Right lobe of liver (tissue), 6 donors: ENCODE results near the gene DDOST. TPM values are rescaled to one million over a fixed set of nuclear protein-coding genes. Genes with fewer than 3 reads are reported as not detected.

Experiments used
- ATAC-seq, 4 donors: fragments of 200-7000 bp; cut with Tn5 transposase; one replicate each; pipeline ENCODE4 v1.9.1; 2020; ENCODE audit warnings: mild to moderate bottlenecking in 4 of 4, moderate library complexity in 4 of 4
- DNase-seq, 3 donors: peaks; one replicate each; pipeline ENCODE4 v3.0.0-alpha.2; 2020
- H3K27ac ChIP-seq, 3 donors: fragments of 200-600 bp; one replicate each; pipeline ENCODE4 v1.8.0; 2022
- H3K27me3 ChIP-seq, 2 donors: fragments of 200-600 bp; one replicate each; pipeline ENCODE4 v1.8.0; 2022
- H3K36me3 ChIP-seq, 4 donors: fragments of 200-600 bp; sonication (generic) in 1 of 4; one replicate each; pipeline versions ENCODE4 v1.5.1 to v1.8.0; 2017 to 2022; ENCODE audit warnings: control low read depth in 1 of 4
- H3K4me1 ChIP-seq, 4 donors: fragments of 200-600 bp; sonication (generic) in 1 of 4; one replicate each; pipeline versions ENCODE4 v1.5.1 to v1.8.0; 2017 to 2022; ENCODE audit warnings: control low read depth in 1 of 4
- H3K4me3 ChIP-seq, 3 donors: fragments of 200-600 bp; one replicate each; pipeline ENCODE4 v1.8.0; 2022
- H3K9me3 ChIP-seq, 4 donors: fragments of 200-600 bp; sonication (generic) in 1 of 4; one replicate each; pipeline versions ENCODE4 v1.5.1 to v1.8.0; 2017 to 2022; ENCODE audit warnings: control low read depth in 1 of 4
- CTCF ChIP-seq, 4 donors: fragments of 200-600 bp in 3 of 4; fragments of 450-650 bp in 1 of 4; IDR thresholded peaks; one replicate each; pipeline versions ENCODE4 v1.5.1 to v1.8.0; 2016 to 2022; ENCODE audit warnings: antibody characterized with exemption in 4 of 4, mild to moderate bottlenecking in 2 of 4
- POLR2A ChIP-seq: fragments of 450-650 bp; IDR thresholded peaks from one replicate; pipeline ENCODE4 v1.6.1; 2017; ENCODE audit warnings: antibody characterized with exemption, mild to moderate bottlenecking
- WGBS: methylation state at CpG from one replicate; pipeline ENCODE4 v1.1.6; 2018; ENCODE audit warnings: low coverage, low lambda C conversion rate; ENCODE audit not compliant: insufficient coverage; ENCODE audit errors: missing lambda C conversion rate; 5-methylcytosine and 5-hydroxymethylcytosine counted together
- intact Hi-C, 2 donors: fragments of 100-400 bp; cut with DNase I; formaldehyde crosslinking; loops; one replicate each; pipeline versions ENCODE4 v1.11.2 to v1.14.1; 2022
- total RNA-seq, 6 experiments: library from RNA; depleted of rRNA in 2 of 6; stranded (reverse); fragments of >200 nt in 2 of 6; fragmentation: NEBNext Ultra II Directional in 3 of 6; extraction: Animal tissue kit (Norgen Biotek cat#: 25700) in 3 of 6; gene quantifications; one replicate each; pipeline versions ENCODE4 v1.1.0 to v1.2.4, GENCODE V29; 2016 to 2023
- donor health status: DM: no; HTN: yes; CAD: no.
- donor health status: DM: no; HTN: no; CAD: no.
- donor health status: DM: no; HTN: no; CAD: no.
- donor health status: DM: no; HTN: yes; CAD: no.
- donor health status: DM: no; HTN: yes; CAD: no.

The DDOST gene
- total RNA-seq, 6 experiments from 2014 or later: 53.0 to 132 (median 100) TPM

GRCh38 chr1:20670936-20671335 lies 9.8 kb upstream of the DDOST start:
- ATAC-seq (no peak), DNase-seq (no peak)
- Histone ChIP-seq H3K27ac (no peak overlapping the region), H3K4me3 (no peak overlapping the region), H3K4me1 (no peaks in the 10 kb centered on the region), H3K9me3 (no peaks in the 10 kb centered on the region), H3K27me3 (no peaks in the 10 kb centered on the region), H3K36me3 (no peaks in the 10 kb centered on the region)
- WGBS: 93% methylated on average over 4 of the region's 5 CpGs
- intact Hi-C loops: no loop called here
- TF ChIP-seq CTCF (IDR thresholded peaks at IDR 0.05) (no peak), POLR2A (no peak)

- no peaks in the 10 kb centered on the region for H3K36me3 ChIP-seq
- DNase-seq (no peak), ATAC-seq (no peak)
- 100% methylated on average over 1 of the region's 1 CpG for WGBS
- no peak overlapping the region for H3K4me3 ChIP-seq
- H3K27me3 ChIP-seq: no peaks in the 10 kb centered on the region
- TF ChIP-seq CTCF (IDR thresholded peaks at IDR 0.05): no peak
- TF ChIP-seq POLR2A: no peak
- intact Hi-C loops: no loop called here
- no peaks in the 10 kb centered on the region for H3K4me1 ChIP-seq
- H3K9me3 ChIP-seq: no peaks in the 10 kb centered on the region
- H3K27ac ChIP-seq: no peak overlapping the region
These were observed 7.4 kb upstream of the DDOST start for GRCh38 chr1:20668581-20668980.

GRCh38 chr1:20666804-20667203 lies 5.6 kb upstream of the DDOST start:
- DNase-seq (no peak), ATAC-seq (no peak)
- intact Hi-C loops: no loop called here
- peak overlapping the region in 1 of 3 donors; percentile 63 for H3K27ac ChIP-seq
- peaks cover 0 to 4% (median 0%) of the 10 kb centered on the region in 4 donors for H3K4me1 ChIP-seq
- H3K27me3 ChIP-seq: no peaks in the 10 kb centered on the region
- H3K4me3 ChIP-seq: no peak overlapping the region
- WGBS: no CpG with 5 or more reads among the region's 1 CpG
- no peaks in the 10 kb centered on the region for H3K36me3 ChIP-seq
- no peak for TF ChIP-seq POLR2A
- TF ChIP-seq CTCF (IDR thresholded peaks at IDR 0.05): no peak
- no peaks in the 10 kb centered on the region for H3K9me3 ChIP-seq

- no peak overlapping the region for H3K4me3 ChIP-seq
- DNase-seq: peak in 1 of 3 donors; percentile 34
- no peaks in the 10 kb centered on the region for H3K27me3 ChIP-seq
- ATAC-seq: peak in 3 of 4 donors; percentile 23 to 38 (median 23)
- WGBS: 87% methylated on average over 3 of the region's 16 CpGs
- H3K36me3 ChIP-seq: no peaks in the 10 kb centered on the region
- peak overlapping the region in 2 of 3 donors; percentile 47 to 63 for H3K27ac ChIP-seq
- intact Hi-C loops: no loop called here
- TF ChIP-seq POLR2A: no peak
- TF ChIP-seq CTCF (IDR thresholded peaks at IDR 0.05): no peak
- peaks cover 0 to 4% (median 0%) of the 10 kb centered on the region in 4 donors for H3K4me1 ChIP-seq
- H3K9me3 ChIP-seq: no peaks in the 10 kb centered on the region
These were observed 5.0 kb upstream of the DDOST start for GRCh38 chr1:20666146-20666545.

- intact Hi-C loops: no loop called here
- Histone ChIP-seq H3K36me3 (no peaks in the 10 kb centered on the region), H3K27me3 (no peaks in the 10 kb centered on the region), H3K4me1 (peaks cover 0 to 4% (median 0%) of the 10 kb centered on the region in 4 donors), H3K27ac (peak overlapping the region in 2 of 3 donors; percentile 47 to 63), H3K4me3 (no peak overlapping the region), H3K9me3 (no peaks in the 10 kb centered on the region)
- ATAC-seq (no peak), DNase-seq (no peak)
- no CpG with 5 or more reads among the region's 12 CpGs for WGBS
- TF ChIP-seq CTCF (IDR thresholded peaks at IDR 0.05) (no peak), POLR2A (no peak)
These were observed 4.6 kb upstream of the DDOST start for GRCh38 chr1:20665726-20666125.
